HG02678 (cell line): Measurements from ENCODE around the gene GDF9.
A peak's percentile ranks its signal among the peaks of the same experiment; 100 is the strongest.

Source experiments
- ATAC-seq: cut with Tn5 transposase; IDR thresholded peaks from one replicate; pipeline ENCODE4 v1.9.1; 2021; ENCODE audit warnings: mild to moderate bottlenecking, moderate library complexity; ENCODE audit not compliant: unreplicated experiment

The GDF9 gene

GRCh38 chr5:132839426-132840301 lies 26.6 kb downstream of the GDF9 start:
- ATAC-seq = no peak

- no peak for ATAC-seq
Observed at GRCh38 chr5:132838516-132839282, 27.6 kb downstream of the GDF9 start.

- ATAC-seq = no peak
Observed at GRCh38 chr5:132837868-132838267, 28.4 kb downstream of the GDF9 start.

- ATAC-seq = no peak
Observed at GRCh38 chr5:132836852-132837251, 29.4 kb downstream of the GDF9 start.

GRCh38 chr5:132834057-132834456 lies 32.2 kb downstream of the GDF9 start:
- ATAC-seq = no peak

GRCh38 chr5:132832612-132833011 lies 33.7 kb downstream of the GDF9 start:
- no peak for ATAC-seq

GRCh38 chr5:132831095-132831860 lies 35.0 kb downstream of the GDF9 start:
- no peak for ATAC-seq

GRCh38 chr5:132830436-132831094 lies 35.7 kb downstream of the GDF9 start, which contains the start of gene SHROOM1:
TSS of gene SHROOM1 (minus strand) at chr5:132830647. CDS start at chr5:132826140, 4,507 bp downstream.
- ATAC-seq = peak; percentile 65

GRCh38 chr5:132829742-132830435 lies 36.4 kb downstream of the GDF9 start:
- ATAC-seq = peak; percentile 77

- no peak for ATAC-seq
Observed at GRCh38 chr5:132828846-132829494, 37.3 kb downstream of the GDF9 start.

- no peak for ATAC-seq
Observed at GRCh38 chr5:132827943-132828673, 38.2 kb downstream of the GDF9 start.

GRCh38 chr5:132826424-132827082 lies 39.7 kb downstream of the GDF9 start:
- ATAC-seq = no peak

- ATAC-seq = no peak
Observed at GRCh38 chr5:132825834-132826391, 40.4 kb downstream of the GDF9 start.

- no peak for ATAC-seq
Observed at GRCh38 chr5:132825033-132825833, 41.0 kb downstream of the GDF9 start.

GRCh38 chr5:132824426-132824825 lies 41.8 kb downstream of the GDF9 start:
- ATAC-seq = no peak

GRCh38 chr5:132823481-132824050 lies 42.7 kb downstream of the GDF9 start:
- ATAC-seq = no peak
